PC-9 (cell line): ENCODE results near the gene SLC30A2. TPM values are rescaled to one million over a fixed set of nuclear protein-coding genes. Genes with fewer than 3 reads are reported as not detected.

ENCODE experiments used
- BruUV-seq: library from RNA; stranded (reverse); fragments of 400-500 nt; replicated peaks from 2 replicates; lab custom pipeline; 2021; lab: Mats Ljungman, UMichigan
- CTCF ChIA-PET: fragments of 300-600 bp; sonication (Branson Sonifier 250); formaldehyde crosslinking; loops from one replicate; lab custom pipeline; 2022; ENCODE audit warnings: antibody characterized with exemption; lab: Charles Lee
- POLR2A ChIA-PET: fragments of 300-600 bp; sonication (Branson Sonifier 250); formaldehyde crosslinking; loops from one replicate; lab custom pipeline; 2022; ENCODE audit warnings: antibody characterized with exemption; ENCODE audit not compliant: unreplicated experiment; lab: Charles Lee
- DNase-seq, 2 experiments: peaks; one replicate each; pipeline versions ENCODE4 v3.0.0 to v3.0.0-alpha.2; 2015 to 2022; ENCODE audit warnings: mixed read lengths in 1 of 2
- H2AFZ ChIP-seq: fragments of 200-600 bp; sonication (generic); 2 replicates; pipeline ENCODE4 v1.8.1; 2017; ENCODE audit warnings: antibody characterized with exemption
- H3F3A ChIP-seq: fragments of 200-600 bp; sonication (generic); 2 replicates; pipeline ENCODE4 v1.8.1; 2017; ENCODE audit warnings: antibody characterized with exemption, mild to moderate bottlenecking, low read depth; ENCODE audit not compliant: insufficient read depth
- H3K27ac ChIP-seq: fragments of 200-600 bp; sonication (generic); 2 replicates; pipeline ENCODE4 v1.6.1; 2016; ENCODE audit warnings: mixed run types
- H3K27me3 ChIP-seq: fragments of 200-600 bp; sonication (generic); 2 replicates; pipeline ENCODE4 v1.6.1; 2016; ENCODE audit warnings: low read depth, mixed run types; ENCODE audit not compliant: insufficient read depth
- H3K36me3 ChIP-seq: fragments of 200-600 bp; sonication (generic); 2 replicates; pipeline ENCODE4 v1.6.1; 2016; ENCODE audit warnings: low read depth, mixed run types
- H3K4me1 ChIP-seq: fragments of 200-600 bp; sonication (generic); replicated peaks from 2 replicates; pipeline ENCODE4 v1.6.1; 2016; ENCODE audit warnings: mixed run types; ENCODE audit not compliant: insufficient read depth
- H3K4me2 ChIP-seq: fragments of 200-600 bp; sonication (generic); 2 replicates; pipeline ENCODE4 v1.6.1; 2017; ENCODE audit warnings: mixed run types
- H3K4me3 ChIP-seq: fragments of 200-600 bp; sonication (generic); 2 replicates; pipeline ENCODE4 v1.6.1; 2016; ENCODE audit warnings: mixed run types
- H3K79me2 ChIP-seq: fragments of 200-600 bp; sonication (generic); 2 replicates; pipeline ENCODE4 v1.6.1; 2017; ENCODE audit warnings: low read depth, mixed run types
- H3K9me2 ChIP-seq: fragments of 200-600 bp; sonication (generic); 2 replicates; pipeline ENCODE4 v1.8.1; 2017; ENCODE audit warnings: mild to moderate bottlenecking; ENCODE audit not compliant: insufficient read depth
- H3K9me3 ChIP-seq: fragments of 200-600 bp; sonication (generic); 2 replicates; pipeline ENCODE4 v1.8.1; 2016; ENCODE audit warnings: low read depth; ENCODE audit not compliant: insufficient read depth
- H4K20me1 ChIP-seq: fragments of 200-600 bp; sonication (generic); 2 replicates; pipeline ENCODE4 v1.8.1; 2017; ENCODE audit not compliant: insufficient read depth
- EZH2 ChIP-seq: fragments of 200-600 bp; sonication (generic); IDR thresholded peaks from 2 replicates; pipeline ENCODE4 v1.8.0; 2017; ENCODE audit warnings: antibody characterized with exemption, low read depth
- intact Hi-C: fragments of 100-400 bp; cut with micrococcal nuclease; formaldehyde crosslinking; loops from one replicate; pipeline ENCODE4 v1.10.0; 2022; ENCODE audit not compliant: unreplicated experiment
- total RNA-seq: library from RNA; stranded (reverse); gene quantifications from 2 replicates; pipeline ENCODE4 v1.2.3, GENCODE V29; 2021
- TF ChIP-seq, protein P1 (sequence below): fragments of 200-600 bp; sonication (generic); conservative IDR thresholded peaks from 2 replicates; pipeline ENCODE4 v1.6.1; 2017; ENCODE audit warnings: mixed run types, antibody characterized with exemption, mild to moderate bottlenecking, moderate library complexity

SLC30A2 gene
- total RNA-seq, 1 experiment from 2014 or later = not detected

DNA sequence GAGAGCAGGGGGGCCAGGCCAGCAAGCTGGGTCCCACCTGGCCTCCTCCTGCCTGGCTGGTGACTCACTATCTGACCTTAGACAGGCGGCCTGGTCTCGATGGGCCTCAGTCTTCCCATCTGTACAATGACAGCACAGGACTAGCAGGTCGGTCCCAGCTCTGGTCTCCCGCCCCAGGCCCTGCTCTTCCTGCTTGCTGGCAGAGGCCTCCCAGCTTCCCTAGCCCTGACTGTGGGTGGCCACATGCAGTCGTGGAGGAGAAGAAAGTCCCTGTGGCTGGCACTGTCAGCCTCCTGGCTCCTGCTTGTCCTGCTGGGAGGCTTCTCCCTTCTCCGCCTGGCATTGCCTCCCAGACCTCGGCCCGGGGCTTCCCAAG lies 23.5 kb downstream of the SLC30A2 start:
- POLR2A ChIA-PET = no interaction called here
- intact Hi-C loops = no loop called here
- H3K36me3 ChIP-seq = no peaks in the 10 kb centered on the region
- H3K4me2 ChIP-seq = no peak overlapping the region
- no peak overlapping the region for H2AFZ ChIP-seq
- TF ChIP-seq, protein P1, sequence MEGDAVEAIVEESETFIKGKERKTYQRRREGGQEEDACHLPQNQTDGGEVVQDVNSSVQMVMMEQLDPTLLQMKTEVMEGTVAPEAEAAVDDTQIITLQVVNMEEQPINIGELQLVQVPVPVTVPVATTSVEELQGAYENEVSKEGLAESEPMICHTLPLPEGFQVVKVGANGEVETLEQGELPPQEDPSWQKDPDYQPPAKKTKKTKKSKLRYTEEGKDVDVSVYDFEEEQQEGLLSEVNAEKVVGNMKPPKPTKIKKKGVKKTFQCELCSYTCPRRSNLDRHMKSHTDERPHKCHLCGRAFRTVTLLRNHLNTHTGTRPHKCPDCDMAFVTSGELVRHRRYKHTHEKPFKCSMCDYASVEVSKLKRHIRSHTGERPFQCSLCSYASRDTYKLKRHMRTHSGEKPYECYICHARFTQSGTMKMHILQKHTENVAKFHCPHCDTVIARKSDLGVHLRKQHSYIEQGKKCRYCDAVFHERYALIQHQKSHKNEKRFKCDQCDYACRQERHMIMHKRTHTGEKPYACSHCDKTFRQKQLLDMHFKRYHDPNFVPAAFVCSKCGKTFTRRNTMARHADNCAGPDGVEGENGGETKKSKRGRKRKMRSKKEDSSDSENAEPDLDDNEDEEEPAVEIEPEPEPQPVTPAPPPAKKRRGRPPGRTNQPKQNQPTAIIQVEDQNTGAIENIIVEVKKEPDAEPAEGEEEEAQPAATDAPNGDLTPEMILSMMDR = no peak
- TF ChIP-seq EZH2 = no peak
- H3F3A ChIP-seq = no peaks in the 10 kb centered on the region
- H3K4me1 ChIP-seq = peaks cover 9% of the 10 kb centered on the region; the same call in 1 of the 2 replicates
- CTCF ChIA-PET = no interaction called here
- no peak for DNase-seq
- no peaks in the 10 kb centered on the region for H3K9me3 ChIP-seq
- no peaks in the 10 kb centered on the region for H3K79me2 ChIP-seq
- H3K9me2 ChIP-seq = no peaks in the 10 kb centered on the region
- H4K20me1 ChIP-seq = no peaks in the 10 kb centered on the region
- no peak overlapping the region for H3K27ac ChIP-seq
- no TSS peak for BruUV-seq
- no peak overlapping the region for H3K4me3 ChIP-seq
- no peaks in the 10 kb centered on the region for H3K27me3 ChIP-seq

DNA sequence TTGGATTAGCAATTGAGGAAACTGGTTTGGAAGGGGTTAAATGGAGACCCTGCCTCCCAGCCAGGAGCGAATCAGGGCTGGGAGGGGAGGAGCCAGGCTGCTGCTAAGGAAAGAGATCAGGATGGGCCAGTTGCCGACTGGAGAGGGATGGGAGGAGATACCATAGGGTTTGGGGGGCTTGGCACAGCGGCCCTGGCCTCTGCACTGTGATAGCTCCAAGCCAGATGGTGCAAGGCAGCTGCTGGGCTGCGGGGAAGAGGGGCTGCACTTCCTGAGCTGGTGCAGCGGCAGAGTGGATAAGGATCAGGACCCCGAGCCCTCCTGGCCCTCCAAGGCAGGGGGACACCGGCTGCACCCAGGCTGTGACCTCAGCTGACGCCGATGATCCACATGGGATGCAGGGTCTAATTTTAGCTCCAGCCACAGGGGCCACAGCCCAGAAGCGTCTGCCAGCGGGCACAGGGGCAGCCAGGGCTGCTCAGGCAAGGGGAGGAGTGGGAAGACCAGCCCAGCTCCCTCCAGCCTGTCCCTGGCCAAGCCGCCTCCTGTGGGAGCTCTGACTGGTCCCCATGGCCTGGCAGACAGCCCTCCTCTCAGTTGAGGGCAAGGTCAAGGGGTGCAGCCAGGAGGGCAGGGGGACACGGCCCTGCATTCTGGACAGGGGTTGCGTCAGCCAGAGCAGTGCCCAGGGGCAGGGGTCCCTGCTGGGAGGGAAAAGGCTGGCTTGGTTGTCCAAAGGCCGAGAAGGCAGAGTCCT lies 24.1 kb downstream of the SLC30A2 start, which contains the start of gene EXTL1:
Gene EXTL1 (plus strand): TSS at position 129 of the 757 bp plus-strand sequence. CDS start 872 bp downstream, outside the sequence.
- Histone ChIP-seq H3K79me2 (no peaks in the 10 kb centered on the region), H3K9me2 (no peaks in the 10 kb centered on the region), H3K4me2 (no peak within 1 kb of the TSS), H2AFZ (no peak within 1 kb of the TSS), H4K20me1 (no peaks in the 10 kb centered on the region), H3K36me3 (no peaks in the 10 kb centered on the region), H3K4me3 (no peak within 1 kb of the TSS), H3K9me3 (no peaks in the 10 kb centered on the region), H3K27me3 (no peaks in the 10 kb centered on the region), H3F3A (no peaks in the 10 kb centered on the region), H3K4me1 (peaks cover 9% of the 10 kb centered on the region; the same call in 1 of the 2 replicates), H3K27ac (no peak within 1 kb of the TSS)
- ChIA-PET CTCF (no interaction called here), POLR2A (interaction anchor here (0.6 kb wide), 1 partner anchor 1050 kb away, joined by 7 read pairs; no protein-coding TSS in a partner anchor)
- TF ChIP-seq EZH2 = no peak
- TF ChIP-seq, protein P1 = no peak
- no TSS peak for BruUV-seq
- intact Hi-C loops = no loop called here
- no peak for DNase-seq

DNA sequence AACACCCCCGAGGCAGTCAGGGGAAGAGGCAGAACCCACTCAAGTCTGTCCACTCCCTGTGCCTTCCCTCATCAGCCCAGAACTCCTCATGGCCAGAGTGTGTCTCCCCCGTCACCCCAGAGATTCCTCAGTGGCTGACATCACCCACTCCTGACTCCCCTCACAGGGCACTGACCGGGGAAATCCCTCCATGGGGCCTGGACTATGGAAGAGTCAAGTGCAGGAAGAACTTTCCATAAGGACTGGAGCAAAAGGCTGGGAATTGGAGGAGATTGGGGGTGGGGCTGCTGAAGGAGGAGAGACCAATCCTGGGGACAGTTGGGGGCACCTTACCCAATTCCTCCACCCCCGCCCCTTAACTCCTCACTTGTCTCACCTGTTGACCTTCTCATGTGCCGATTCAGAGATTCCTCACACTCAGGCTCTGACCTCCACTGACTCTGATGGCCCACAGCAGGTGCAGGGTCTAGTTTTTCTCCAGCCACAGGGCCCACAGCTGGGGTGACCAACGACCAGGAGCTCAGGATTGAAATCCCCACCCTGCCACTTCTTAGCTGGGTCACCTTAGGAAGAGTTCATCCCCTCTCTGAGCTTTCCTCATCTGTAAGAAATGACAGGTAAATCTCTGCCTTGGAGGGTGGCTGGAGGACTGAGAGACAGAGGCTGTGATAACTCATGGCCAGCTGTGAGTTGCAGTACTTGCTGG lies 24.8 kb downstream of the SLC30A2 start:
- ChIA-PET POLR2A (no interaction called here), CTCF (no interaction called here)
- Histone ChIP-seq H3K9me3 (no peaks in the 10 kb centered on the region), H3K4me1 (peaks cover 9% of the 10 kb centered on the region; the same call in 1 of the 2 replicates), H3K36me3 (no peaks in the 10 kb centered on the region), H3K79me2 (no peaks in the 10 kb centered on the region), H3K27ac (no peak overlapping the region), H3F3A (no peaks in the 10 kb centered on the region), H3K27me3 (no peaks in the 10 kb centered on the region), H3K4me2 (no peak overlapping the region), H4K20me1 (no peaks in the 10 kb centered on the region), H3K9me2 (no peaks in the 10 kb centered on the region), H3K4me3 (no peak overlapping the region), H2AFZ (no peak overlapping the region)
- intact Hi-C loops = no loop called here
- TF ChIP-seq, protein P1 = no peak
- no peak for TF ChIP-seq EZH2
- no TSS peak for BruUV-seq
- no peak for DNase-seq
